Colonic mucosa (tissue), 4 donors: Measurements from ENCODE around the gene CCM2L. TPM values are rescaled to one million over a fixed set of nuclear protein-coding genes. Genes with fewer than 3 reads are reported as not detected.

ENCODE experiments used
- DNase-seq: peaks from one replicate; pipeline ENCODE4 v3.0.0-alpha.2; 2020
- H3K27ac ChIP-seq: fragments of 200-600 bp; one replicate; pipeline ENCODE4 v1.8.0; 2021
- H3K27me3 ChIP-seq: fragments of 200-600 bp; one replicate; pipeline ENCODE4 v1.8.0; 2021
- H3K36me3 ChIP-seq: fragments of 200-600 bp; one replicate; pipeline ENCODE4 v1.8.0; 2021
- H3K4me1 ChIP-seq: fragments of 200-600 bp; one replicate; pipeline ENCODE4 v1.8.0; 2021; ENCODE audit warnings: mild to moderate bottlenecking
- H3K4me3 ChIP-seq: fragments of 200-600 bp; one replicate; pipeline ENCODE4 v1.8.0; 2021
- H3K9ac ChIP-seq, 2 donors: one replicate each; pipeline ENCODE4 v1.7.0; 2013; ENCODE audit warnings: control low read depth in 2 of 2, low read depth in 2 of 2, low read length in 2 of 2
- H3K9me3 ChIP-seq: fragments of 200-600 bp; one replicate; pipeline ENCODE4 v1.8.0; 2021
- CTCF ChIP-seq: fragments of 200-600 bp; IDR thresholded peaks from one replicate; pipeline ENCODE4 v1.8.0; 2022; ENCODE audit warnings: antibody characterized with exemption, mild to moderate bottlenecking
- intact Hi-C: fragments of 100-400 bp; cut with DNase I; formaldehyde crosslinking; loops from one replicate; pipeline ENCODE4 v1.14.1; 2022
- total RNA-seq, 2 donors: library from RNA; stranded (reverse); fragmentation: NEBNext Ultra II Directional in 1 of 2; extraction: Animal tissue kit (Norgen Biotek cat#: 25700) in 1 of 2; gene quantifications; one replicate each; pipeline ENCODE4 v1.2.1, GENCODE V29; 2021
- donor health status: healthy.
- donor health status: DM: no; HTN: no; CAD: no.
- donor health status: DM: no; HTN: no; CAD: no.

Gene CCM2L
- total RNA-seq, 2 donors from 2014 or later, result 1.1 to 1.2 TPM

DNA sequence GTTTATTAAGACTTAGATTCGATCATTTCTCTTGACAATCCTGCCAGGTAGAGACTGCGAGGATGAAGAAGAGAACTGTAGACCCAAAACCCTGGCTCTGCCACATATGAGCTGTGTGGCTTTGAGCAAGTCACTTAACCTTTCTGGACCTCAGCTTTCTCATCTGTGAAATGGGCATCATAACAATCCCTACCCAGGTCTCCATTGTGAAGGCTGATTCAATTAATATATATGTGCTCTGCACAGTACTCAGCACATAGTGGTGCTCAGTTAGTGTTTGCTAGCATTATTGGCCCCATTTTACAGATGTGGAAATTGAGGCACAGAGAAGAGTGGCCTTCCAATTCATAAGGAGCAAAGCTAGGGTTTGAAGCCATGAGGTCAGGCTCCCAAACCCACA lies 34.4 kb upstream of the CCM2L start:
- Histone ChIP-seq H3K4me3 (no peak overlapping the region), H3K27me3 (no peaks in the 10 kb centered on the region), H3K36me3 (no peaks in the 10 kb centered on the region), H3K27ac (no peak overlapping the region), H3K9me3 (no peaks in the 10 kb centered on the region), H3K9ac (no peak overlapping the region), H3K4me1 (no peaks in the 10 kb centered on the region)
- TF ChIP-seq CTCF, result no peak
- DNase-seq, result no peak
- intact Hi-C loops, result no loop called here

DNA sequence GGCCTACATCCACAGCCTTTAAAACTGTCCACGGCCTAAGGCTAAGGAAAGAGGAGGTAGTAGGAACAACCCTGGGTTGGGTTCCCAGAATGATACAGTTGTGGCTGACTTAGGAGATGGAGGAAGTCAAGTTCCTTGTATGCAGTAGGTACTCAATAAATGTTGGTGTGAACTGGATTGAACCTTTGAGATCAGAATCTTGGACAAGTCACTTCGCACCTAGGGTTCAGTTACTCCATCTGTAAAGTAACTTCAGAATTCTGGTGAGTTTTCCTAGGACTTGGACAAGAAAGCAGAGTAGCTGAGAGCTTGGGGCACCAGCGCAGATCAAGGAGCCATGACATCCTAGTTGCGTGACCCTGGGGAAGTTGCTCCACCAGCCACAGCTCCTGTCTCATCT lies 33.2 kb upstream of the CCM2L start:
- Histone ChIP-seq H3K27me3 (no peaks in the 10 kb centered on the region), H3K36me3 (no peaks in the 10 kb centered on the region), H3K9ac (no peak overlapping the region), H3K4me3 (no peak overlapping the region), H3K27ac (no peak overlapping the region), H3K9me3 (no peaks in the 10 kb centered on the region), H3K4me1 (no peaks in the 10 kb centered on the region)
- intact Hi-C loops, result no loop called here
- no peak for DNase-seq
- no peak for TF ChIP-seq CTCF

DNA sequence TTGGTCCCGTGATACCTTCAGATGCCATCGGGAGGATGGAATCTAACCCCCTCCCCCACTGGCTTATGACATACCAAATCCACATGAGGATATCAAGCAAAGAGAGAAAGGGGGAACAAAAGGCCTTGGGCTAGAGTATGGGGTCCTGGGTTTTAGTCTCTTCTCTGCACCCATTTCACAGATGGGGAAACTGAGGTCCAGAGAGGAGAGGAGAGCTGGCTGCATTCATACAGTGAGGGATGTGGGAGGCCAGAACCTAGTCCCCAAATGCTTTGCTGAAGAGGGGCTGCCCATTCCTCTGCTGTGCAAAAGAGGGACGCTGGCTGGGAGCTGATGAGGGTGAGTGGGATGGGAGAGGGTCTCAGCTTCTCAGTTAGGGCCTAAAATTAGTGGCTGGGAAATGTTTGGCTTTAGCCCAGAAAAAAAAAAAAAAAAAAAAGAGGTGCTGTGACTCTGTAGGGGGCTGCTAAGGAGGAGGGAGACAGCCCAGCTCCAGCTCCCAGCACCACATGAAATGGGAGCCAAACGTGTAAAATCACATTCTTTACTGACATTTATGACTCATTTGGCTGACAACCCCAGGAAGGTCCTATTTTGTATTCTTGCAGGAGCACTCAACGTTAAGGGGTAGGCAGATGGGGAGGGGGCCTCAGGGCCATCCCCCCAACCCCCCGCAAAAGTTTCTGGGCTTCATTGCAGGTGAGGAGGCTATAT lies 30.4 kb upstream of the CCM2L start:
- H3K36me3 ChIP-seq, result no peaks in the 10 kb centered on the region
- intact Hi-C loops, result no loop called here
- no peak overlapping the region for H3K9ac ChIP-seq
- no peaks in the 10 kb centered on the region for H3K4me1 ChIP-seq
- H3K9me3 ChIP-seq, result no peaks in the 10 kb centered on the region
- H3K4me3 ChIP-seq, result no peak overlapping the region
- no peak for DNase-seq
- TF ChIP-seq CTCF, result no peak
- H3K27ac ChIP-seq, result no peak overlapping the region
- H3K27me3 ChIP-seq, result no peaks in the 10 kb centered on the region

- intact Hi-C loops, result no loop called here
- no peaks in the 10 kb centered on the region for H3K4me1 ChIP-seq
Measured at GRCh38 chr20:31981784-31982183, 28.5 kb upstream of the CCM2L start.

GRCh38 chr20:31984981-31985471 lies 25.2 kb upstream of the CCM2L start:
- TF ChIP-seq CTCF, result no peak
- Histone ChIP-seq H3K9ac (no peak overlapping the region), H3K9me3 (no peaks in the 10 kb centered on the region), H3K36me3 (no peaks in the 10 kb centered on the region), H3K4me1 (no peaks in the 10 kb centered on the region), H3K27ac (no peak overlapping the region), H3K4me3 (no peak overlapping the region), H3K27me3 (no peaks in the 10 kb centered on the region)
- no peak for DNase-seq
- intact Hi-C loops, result no loop called here

More at GRCh38 chr20:31981784-31982183, 28.5 kb upstream of the CCM2L start:
- Histone ChIP-seq H3K27me3 (no peaks in the 10 kb centered on the region), H3K27ac (no peak overlapping the region), H3K36me3 (no peaks in the 10 kb centered on the region), H3K9me3 (no peaks in the 10 kb centered on the region), H3K4me3 (no peak overlapping the region), H3K9ac (no peak overlapping the region)
- TF ChIP-seq CTCF, result no peak
- no peak for DNase-seq
